Loucy (cell line): ENCODE measurements around the gene HSFX4.
"Not testable (repeated sequence)": the region's sequence is repeated elsewhere in the genome, so short reads cannot be mapped to it uniquely, and the experiment has no call there.

Experiments used
- H2AFZ ChIP-seq: fragments of 200-600 bp; sonication (generic); 2 replicates; pipeline ENCODE4 v1.6.0; 2016; ENCODE audit warnings: antibody characterized with exemption, mild to moderate bottlenecking, low read length, moderate library complexity
- H3F3A ChIP-seq: fragments of 200-600 bp; 2 replicates; pipeline ENCODE4 v1.6.0; 2016; ENCODE audit warnings: antibody characterized with exemption, low read depth, mild to moderate bottlenecking
- H3K27me3 ChIP-seq: fragments of 200-600 bp; sonication (generic); 2 replicates; pipeline ENCODE4 v1.6.1; 2014; ENCODE audit warnings: low read length, mild to moderate bottlenecking; ENCODE audit not compliant: insufficient read depth, poor library complexity, severe bottlenecking
- H3K36me3 ChIP-seq: fragments of 200-600 bp; sonication (generic); 2 replicates; pipeline ENCODE4 v1.6.1; 2016; ENCODE audit warnings: low read length; ENCODE audit not compliant: insufficient read depth
- H3K4me1 ChIP-seq: fragments of 200-600 bp; sonication (generic); 2 replicates; pipeline ENCODE4 v1.5.1; 2014; ENCODE audit warnings: low read length, mild to moderate bottlenecking; ENCODE audit not compliant: insufficient read depth, poor library complexity, severe bottlenecking
- H3K4me2 ChIP-seq: fragments of 200-600 bp; sonication (generic); 2 replicates; pipeline ENCODE4 v1.6.0; 2014; ENCODE audit warnings: antibody characterized with exemption, low read length, low read depth, mild to moderate bottlenecking; ENCODE audit not compliant: poor library complexity, severe bottlenecking
- H3K4me3 ChIP-seq: fragments of 200-600 bp; sonication (generic); 2 replicates; pipeline ENCODE4 v1.5.1; 2014; ENCODE audit warnings: low read length, mild to moderate bottlenecking, mixed read lengths; ENCODE audit not compliant: poor library complexity, severe bottlenecking
- H3K79me2 ChIP-seq: fragments of 200-600 bp; sonication (generic); 2 replicates; pipeline ENCODE4 v1.6.1; 2014; ENCODE audit warnings: low read length; ENCODE audit not compliant: insufficient read depth
- H3K9ac ChIP-seq: fragments of 200-600 bp; sonication (generic); 2 replicates; pipeline ENCODE4 v1.6.0; 2014; ENCODE audit warnings: mild to moderate bottlenecking, low read depth, low read length, moderate library complexity; ENCODE audit not compliant: poor library complexity, severe bottlenecking
- H3K9me2 ChIP-seq: fragments of 200-600 bp; sonication (generic); replicated peaks from 2 replicates; pipeline ENCODE4 v1.6.1; 2016; ENCODE audit warnings: low read depth, low read length, mixed read lengths
- H3K9me3 ChIP-seq: fragments of 200-600 bp; sonication (generic); 2 replicates; pipeline ENCODE4 v1.6.1; 2014; ENCODE audit warnings: mild to moderate bottlenecking, antibody characterized with exemption, low read length, low read depth; ENCODE audit not compliant: insufficient read depth
- H4K20me1 ChIP-seq: fragments of 200-600 bp; sonication (generic); 2 replicates; pipeline ENCODE4 v1.6.0; 2014; ENCODE audit warnings: antibody characterized with exemption, low read length, mild to moderate bottlenecking; ENCODE audit not compliant: insufficient read depth, poor library complexity, severe bottlenecking
- EZH2phosphoT487 ChIP-seq: fragments of 200-600 bp; IDR thresholded peaks from 2 replicates; pipeline ENCODE4 v1.6.1; 2018; ENCODE audit warnings: antibody characterized with exemption, mild to moderate bottlenecking, moderate library complexity, borderline replicate concordance
- TF ChIP-seq, protein P1 (sequence below): fragments of 200-600 bp; sonication (generic); conservative IDR thresholded peaks from 2 replicates; pipeline ENCODE4 v1.5.1; 2014; ENCODE audit warnings: mild to moderate bottlenecking, antibody characterized with exemption, low read length

HSFX4 gene

DNA sequence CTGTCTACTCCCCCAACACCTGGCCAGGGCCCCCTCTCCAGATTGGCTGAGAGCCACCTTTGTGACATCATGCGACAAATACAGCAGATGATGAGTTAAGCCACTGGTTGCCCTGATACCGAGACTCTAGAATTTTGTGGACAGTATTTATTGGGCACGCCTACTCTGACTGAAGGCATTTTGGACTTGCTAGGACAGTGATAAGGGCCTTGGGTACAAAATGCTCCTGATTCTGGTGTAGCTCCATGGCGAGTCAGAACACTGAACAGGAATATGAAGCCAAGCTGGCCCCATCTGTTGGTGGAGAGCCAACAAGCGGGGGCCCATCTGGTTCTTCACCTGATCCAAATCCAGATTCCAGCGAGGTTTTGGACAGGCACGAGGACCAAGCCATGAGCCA is at the start of gene HSFX4:
TSS of gene HSFX4 (plus strand) at position 174 of the 400 bp plus-strand sequence. CDS start at position 246, 72 bp downstream.
- H3K36me3 ChIP-seq, H3K27me3 ChIP-seq, H3K4me2 ChIP-seq, H4K20me1 ChIP-seq, H3K9me2 ChIP-seq, H3K9ac ChIP-seq, H2AFZ ChIP-seq, H3K9me3 ChIP-seq, H3F3A ChIP-seq, H3K4me3 ChIP-seq, H3K4me1 ChIP-seq, H3K79me2 ChIP-seq: not testable (repeated sequence)

DNA sequence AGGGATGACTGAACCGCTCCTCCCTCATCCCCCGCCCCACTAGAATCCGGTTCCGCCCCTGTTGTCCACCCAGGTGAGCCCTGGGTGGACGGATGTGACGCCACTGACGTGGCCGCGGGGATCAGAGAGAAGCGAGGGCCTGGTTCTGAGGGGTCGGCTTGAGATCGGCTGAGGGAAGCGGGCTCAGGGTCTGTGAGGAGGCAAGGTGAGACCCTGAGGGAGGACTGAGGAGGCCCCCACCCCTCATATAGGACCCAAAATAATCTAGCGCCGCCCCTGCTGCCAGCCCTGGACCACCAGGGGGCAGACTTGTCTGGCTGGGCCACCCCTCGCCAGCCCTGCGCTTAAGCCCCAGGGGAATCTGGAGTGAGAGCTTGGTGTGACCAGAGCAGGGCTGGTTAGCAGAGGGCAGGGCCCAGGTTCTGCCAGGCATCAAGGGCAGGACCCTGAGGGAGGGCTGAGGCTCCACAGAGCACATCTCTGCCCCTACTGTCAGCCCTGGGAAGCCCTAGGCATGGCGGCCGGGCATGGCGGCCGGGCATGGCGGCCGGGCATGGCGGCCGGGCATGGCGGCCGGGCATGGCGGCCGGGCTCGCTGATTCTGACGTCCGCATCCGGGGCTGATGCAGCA is 48.2 kb upstream of the HSFX4 start, which contains the start of gene MAGEA8:
TSS of gene MAGEA8 (plus strand) at position 103 of the 631 bp plus-strand sequence. CDS start 3,090 bp downstream, outside the sequence.
- H3K27me3 ChIP-seq, result no peaks in the 10 kb centered on the region
- H3K9me2 ChIP-seq, result no peaks in the 10 kb centered on the region
- H3F3A ChIP-seq, result no peaks in the 10 kb centered on the region
- H3K9me3 ChIP-seq, result no peaks in the 10 kb centered on the region
- no peak within 1 kb of the TSS for H3K4me2 ChIP-seq
- no peaks in the 10 kb centered on the region for H4K20me1 ChIP-seq
- no peak within 1 kb of the TSS for H3K9ac ChIP-seq
- peaks cover 4% of the 10 kb centered on the region for H3K4me1 ChIP-seq
- H3K79me2 ChIP-seq, result no peaks in the 10 kb centered on the region
- TF ChIP-seq EZH2phosphoT487, result no peak
- TF ChIP-seq, protein P1, sequence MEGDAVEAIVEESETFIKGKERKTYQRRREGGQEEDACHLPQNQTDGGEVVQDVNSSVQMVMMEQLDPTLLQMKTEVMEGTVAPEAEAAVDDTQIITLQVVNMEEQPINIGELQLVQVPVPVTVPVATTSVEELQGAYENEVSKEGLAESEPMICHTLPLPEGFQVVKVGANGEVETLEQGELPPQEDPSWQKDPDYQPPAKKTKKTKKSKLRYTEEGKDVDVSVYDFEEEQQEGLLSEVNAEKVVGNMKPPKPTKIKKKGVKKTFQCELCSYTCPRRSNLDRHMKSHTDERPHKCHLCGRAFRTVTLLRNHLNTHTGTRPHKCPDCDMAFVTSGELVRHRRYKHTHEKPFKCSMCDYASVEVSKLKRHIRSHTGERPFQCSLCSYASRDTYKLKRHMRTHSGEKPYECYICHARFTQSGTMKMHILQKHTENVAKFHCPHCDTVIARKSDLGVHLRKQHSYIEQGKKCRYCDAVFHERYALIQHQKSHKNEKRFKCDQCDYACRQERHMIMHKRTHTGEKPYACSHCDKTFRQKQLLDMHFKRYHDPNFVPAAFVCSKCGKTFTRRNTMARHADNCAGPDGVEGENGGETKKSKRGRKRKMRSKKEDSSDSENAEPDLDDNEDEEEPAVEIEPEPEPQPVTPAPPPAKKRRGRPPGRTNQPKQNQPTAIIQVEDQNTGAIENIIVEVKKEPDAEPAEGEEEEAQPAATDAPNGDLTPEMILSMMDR, result peak; percentile 40
- H2AFZ ChIP-seq, result no peak within 1 kb of the TSS
- no peak within 1 kb of the TSS for H3K4me3 ChIP-seq
- H3K36me3 ChIP-seq, result no peaks in the 10 kb centered on the region

DNA sequence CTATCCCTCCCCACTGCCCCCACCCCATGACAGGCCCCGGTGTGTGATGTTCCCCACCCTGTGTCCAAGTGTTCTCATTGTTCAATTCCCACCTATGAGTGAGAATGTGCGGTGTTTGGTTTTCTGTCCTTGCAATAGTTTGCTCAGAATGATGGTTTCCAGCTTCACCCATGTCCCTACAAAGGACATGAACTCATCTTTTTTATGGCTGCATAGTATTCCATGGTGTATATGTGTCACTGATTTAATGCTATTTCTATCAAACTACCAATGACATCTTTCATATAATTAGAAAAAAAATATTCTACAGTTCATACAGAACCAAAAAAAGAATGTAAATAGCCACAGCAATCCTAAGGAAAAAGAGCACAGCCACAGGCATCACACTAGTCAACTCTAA is 38.5 kb upstream of the HSFX4 start:
- not testable (repeated sequence) for H3K4me3 ChIP-seq, H4K20me1 ChIP-seq, H3K27me3 ChIP-seq, H3F3A ChIP-seq, H3K4me1 ChIP-seq, H3K4me2 ChIP-seq, H3K9me3 ChIP-seq, H2AFZ ChIP-seq, H3K9me2 ChIP-seq, H3K9ac ChIP-seq, H3K36me3 ChIP-seq, H3K79me2 ChIP-seq

DNA sequence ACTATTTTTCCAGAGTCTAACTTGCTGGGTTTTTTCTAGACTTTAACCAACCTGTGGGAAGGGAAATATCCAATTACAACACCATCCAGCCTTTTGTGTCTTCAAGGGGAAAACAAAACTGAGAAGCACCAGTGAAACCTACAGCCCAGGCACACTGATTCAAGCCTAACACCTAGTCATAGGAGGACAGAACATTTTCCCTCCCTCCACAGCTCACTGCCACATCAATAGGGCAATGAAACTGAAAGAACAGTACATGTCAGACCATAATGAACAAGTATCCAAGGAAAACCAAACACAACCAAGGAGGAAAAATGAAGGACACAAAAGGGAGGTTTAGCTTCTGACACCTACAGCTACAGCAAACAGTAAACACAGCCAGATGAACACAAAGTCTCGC is 30.8 kb upstream of the HSFX4 start:
- H3K4me3 ChIP-seq, result no peak overlapping the region
- H3K4me2 ChIP-seq, result no peak overlapping the region
- H4K20me1 ChIP-seq, result no peaks in the 10 kb centered on the region
- H3F3A ChIP-seq, result no peaks in the 10 kb centered on the region
- H2AFZ ChIP-seq, result no peak overlapping the region
- TF ChIP-seq, protein P1, result no peak
- no peak for TF ChIP-seq EZH2phosphoT487
- no peaks in the 10 kb centered on the region for H3K79me2 ChIP-seq
- H3K36me3 ChIP-seq, result no peaks in the 10 kb centered on the region
- no peaks in the 10 kb centered on the region for H3K27me3 ChIP-seq
- H3K9ac ChIP-seq, result no peak overlapping the region
- H3K9me3 ChIP-seq, result no peaks in the 10 kb centered on the region
- no peaks in the 10 kb centered on the region for H3K9me2 ChIP-seq
- no peaks in the 10 kb centered on the region for H3K4me1 ChIP-seq
